ENCODE measurements around the gene PRKCZ.
"Not testable (repeated sequence)": the region's sequence is repeated elsewhere in the genome, so short reads cannot be mapped to it uniquely, and the experiment has no call there.

The PRKCZ gene

GRCh38 chr1:2137257-2138121 is 87.3 kb downstream of the PRKCZ start:
- DNase-seq = no peak

GRCh38 chr1:2139156-2139555 is 88.9 kb downstream of the PRKCZ start:
- not testable (repeated sequence) for DNase-seq

- DNase-seq = no peak
Observed at GRCh38 chr1:2141025-2141424, 90.8 kb downstream of the PRKCZ start.

DNA sequence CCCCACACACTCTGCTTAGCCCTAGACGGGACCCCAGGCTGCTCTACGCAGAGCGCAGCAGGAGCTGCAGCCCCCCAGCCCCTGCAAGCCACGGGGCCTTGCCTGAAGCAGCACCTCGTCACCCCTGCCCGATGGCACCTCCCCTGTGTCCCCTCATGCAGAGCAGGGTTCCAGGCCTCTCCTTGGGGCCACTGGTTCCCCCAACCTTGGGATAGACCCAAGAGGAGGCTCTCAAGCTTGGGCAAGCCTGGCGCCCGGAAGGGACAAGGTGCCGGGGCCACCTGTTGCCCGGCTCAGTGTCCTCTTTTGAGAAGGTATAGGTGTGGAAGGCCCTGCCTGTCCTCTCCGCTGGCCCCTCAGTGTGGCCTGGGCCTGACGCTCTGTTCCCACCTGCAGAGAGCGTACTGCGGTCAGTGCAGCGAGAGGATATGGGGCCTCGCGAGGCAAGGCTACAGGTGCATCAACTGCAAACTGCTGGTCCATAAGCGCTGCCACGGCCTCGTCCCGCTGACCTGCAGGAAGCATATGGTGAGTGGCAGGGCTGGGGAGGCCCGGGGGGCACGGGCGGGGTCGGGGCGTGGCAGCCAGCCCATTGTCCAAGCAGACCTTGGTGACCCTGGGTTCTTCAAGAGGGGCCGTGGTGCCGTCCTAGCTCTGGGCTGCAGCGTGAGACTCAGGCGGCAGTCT is 93.7 kb downstream of the PRKCZ start:
- no peak for DNase-seq

GRCh38 chr1:2144501-2145090 is 94.4 kb downstream of the PRKCZ start:
- no peak for DNase-seq

- no peak for DNase-seq
Observed at GRCh38 chr1:2145946-2146835, 96.0 kb downstream of the PRKCZ start.

DNA sequence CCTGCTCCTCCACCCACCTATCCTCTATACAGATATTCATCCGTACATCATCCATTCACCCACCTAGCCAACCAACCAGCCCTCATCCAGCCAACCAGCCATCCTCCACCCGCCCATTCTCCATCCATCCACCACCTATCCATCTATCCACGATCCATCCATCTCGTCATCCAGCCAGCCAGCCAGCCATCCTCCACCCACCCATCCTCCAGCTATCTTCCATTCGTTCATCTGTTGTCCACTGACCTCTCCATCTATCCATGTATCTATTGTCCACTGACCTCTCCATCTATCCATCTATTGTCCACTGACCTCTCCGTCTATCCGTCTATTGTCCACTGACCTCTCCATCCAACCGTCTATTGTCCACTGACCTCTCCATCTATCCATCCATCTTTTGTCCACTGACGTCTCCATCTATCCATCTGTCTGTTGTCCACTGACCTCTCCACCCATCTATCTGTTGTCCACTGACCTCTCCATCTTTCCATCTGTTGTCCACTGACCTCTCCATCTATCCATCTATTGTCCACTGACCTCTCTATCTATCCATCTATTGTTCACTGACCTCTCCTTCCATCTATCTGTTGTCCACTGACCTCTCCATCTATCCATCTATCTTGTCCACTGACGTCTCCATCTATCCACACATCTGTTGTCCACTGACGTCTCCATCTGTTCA is 96.8 kb downstream of the PRKCZ start:
- DNase-seq = no peak

DNA sequence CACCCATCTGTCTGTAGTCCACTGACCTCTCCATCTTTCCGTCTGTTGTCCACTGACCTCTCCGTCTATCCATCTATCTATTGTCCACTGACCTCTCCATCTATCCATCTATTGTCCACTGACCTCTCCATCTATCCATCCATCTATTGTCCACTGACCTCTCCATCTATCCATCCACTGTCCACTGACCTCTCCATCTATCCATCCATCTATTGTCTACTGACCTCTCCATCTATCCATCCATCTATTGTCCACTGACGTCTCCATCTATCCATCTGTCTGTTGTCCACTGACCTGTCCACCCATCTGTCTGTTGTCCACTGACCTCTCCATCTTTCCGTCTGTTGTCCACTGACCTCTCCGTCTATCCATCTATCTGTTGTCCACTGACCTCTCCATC is 97.7 kb downstream of the PRKCZ start:
- not testable (repeated sequence) for DNase-seq

- peak; percentile 79 for DNase-seq
Observed at GRCh38 chr1:2148691-2149090, 98.5 kb downstream of the PRKCZ start.

- DNase-seq = no peak
Observed at GRCh38 chr1:2150801-2151200, 100.6 kb downstream of the PRKCZ start.

- DNase-seq = no peak
Observed at GRCh38 chr1:2151252-2151651, 101.0 kb downstream of the PRKCZ start.

DNA sequence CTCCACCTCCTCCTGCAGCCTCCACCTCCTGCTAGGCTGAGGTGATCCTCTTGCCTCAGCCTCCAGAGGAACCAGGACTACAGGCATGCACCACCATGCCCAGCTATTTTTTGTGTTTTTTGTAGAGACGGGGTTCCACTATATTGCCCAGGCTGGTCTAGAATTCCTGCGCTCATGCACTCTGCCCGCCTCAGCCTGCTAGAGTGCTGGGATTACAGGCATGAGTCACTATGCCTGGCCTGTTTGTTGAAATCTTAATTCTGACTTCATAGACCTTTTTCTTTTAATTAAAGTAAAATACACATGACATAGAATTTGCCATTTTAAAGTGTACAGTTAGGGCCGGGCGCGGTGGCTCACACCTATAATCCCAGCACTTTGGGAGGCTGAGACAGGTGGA is 101.7 kb downstream of the PRKCZ start:
- no peak for DNase-seq

- DNase-seq = no peak
Observed at GRCh38 chr1:2152954-2153353, 102.7 kb downstream of the PRKCZ start.

DNA sequence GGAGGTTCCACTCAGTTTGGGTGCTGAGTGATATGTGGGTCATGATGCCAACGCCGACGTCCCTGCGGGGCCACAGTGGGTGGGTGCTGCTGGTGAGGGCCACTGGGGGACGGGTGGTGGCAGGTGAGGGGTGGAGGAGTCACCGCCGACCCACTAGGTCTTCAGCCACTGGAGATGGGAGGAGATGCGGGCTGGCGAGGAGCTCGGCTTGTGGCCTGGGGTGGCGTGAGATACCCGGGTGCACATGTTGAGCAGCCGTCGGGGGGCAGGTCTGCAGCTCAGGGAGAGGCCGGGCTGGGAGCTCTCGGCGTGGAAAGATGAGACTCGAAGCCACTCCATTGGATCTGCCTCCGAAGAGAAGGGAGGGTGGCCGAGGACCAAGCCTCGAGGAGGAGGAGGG is 103.8 kb downstream of the PRKCZ start:
- DNase-seq = no peak

DNA sequence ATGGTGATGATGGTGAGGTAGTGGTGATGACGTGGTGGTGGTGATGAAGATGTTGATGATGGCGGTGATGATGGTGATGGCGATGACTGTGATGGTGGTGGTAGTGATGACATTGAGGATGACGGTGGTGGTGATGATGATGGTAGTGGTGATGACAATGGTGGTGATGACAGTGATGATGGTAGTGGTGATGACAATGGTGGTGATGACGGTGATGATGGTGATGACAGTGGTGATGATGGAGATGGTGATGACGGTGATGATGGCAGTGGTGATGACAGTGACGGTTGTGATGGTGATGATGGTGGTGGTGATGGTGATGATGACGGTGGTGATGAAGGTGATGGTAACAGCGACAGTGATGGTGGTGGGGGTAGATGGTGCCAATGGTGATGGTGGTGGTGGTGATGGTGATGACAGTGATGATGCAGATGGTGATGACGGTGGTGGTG is 105.0 kb downstream of the PRKCZ start:
- DNase-seq = no peak

- DNase-seq = no peak
Observed at GRCh38 chr1:2155788-2156187, 105.6 kb downstream of the PRKCZ start.

DNA sequence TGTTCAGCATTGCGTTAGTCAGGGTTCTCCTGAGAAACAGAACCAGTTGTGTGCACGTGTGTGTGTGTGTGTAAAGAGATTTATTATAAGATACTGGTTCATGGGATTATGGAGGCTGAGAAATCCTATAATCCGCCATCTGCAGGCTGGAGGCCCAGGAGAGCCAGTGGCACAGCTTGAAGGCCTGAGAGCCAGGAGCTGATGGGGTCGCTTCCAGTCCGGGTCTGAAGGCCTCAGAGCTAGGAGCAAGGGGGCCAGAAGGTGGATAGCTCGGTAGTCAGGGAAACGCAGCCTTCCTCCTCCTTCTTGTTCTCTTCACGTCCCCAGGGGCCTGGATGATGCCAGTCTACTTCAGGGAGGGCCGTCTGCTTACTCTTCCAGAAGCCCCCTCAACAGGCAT is 106.7 kb downstream of the PRKCZ start:
- no peak for DNase-seq

DNA sequence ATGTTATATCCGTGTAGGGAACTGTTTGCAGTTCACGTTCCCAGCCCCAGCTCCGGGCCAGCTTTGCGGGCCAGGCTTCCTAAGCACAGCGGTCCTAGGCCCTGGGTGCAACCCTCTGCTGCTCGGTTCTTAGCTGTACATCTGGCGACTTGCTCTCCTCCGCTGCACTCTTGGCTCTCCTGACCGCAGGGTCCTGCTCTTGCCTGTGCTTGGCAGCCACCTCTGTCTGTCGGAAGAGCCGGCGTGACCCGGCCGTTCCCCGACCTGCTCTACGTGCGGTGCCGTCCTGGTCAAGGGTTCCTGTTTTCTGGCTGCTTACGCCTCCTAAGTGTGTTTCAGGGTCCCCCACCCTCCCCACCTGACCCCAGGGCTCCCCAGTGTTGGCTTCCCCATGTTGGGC is 107.6 kb downstream of the PRKCZ start:
- DNase-seq = no peak

GRCh38 chr1:2158272-2158671 is 108.1 kb downstream of the PRKCZ start:
- no peak for DNase-seq

DNA sequence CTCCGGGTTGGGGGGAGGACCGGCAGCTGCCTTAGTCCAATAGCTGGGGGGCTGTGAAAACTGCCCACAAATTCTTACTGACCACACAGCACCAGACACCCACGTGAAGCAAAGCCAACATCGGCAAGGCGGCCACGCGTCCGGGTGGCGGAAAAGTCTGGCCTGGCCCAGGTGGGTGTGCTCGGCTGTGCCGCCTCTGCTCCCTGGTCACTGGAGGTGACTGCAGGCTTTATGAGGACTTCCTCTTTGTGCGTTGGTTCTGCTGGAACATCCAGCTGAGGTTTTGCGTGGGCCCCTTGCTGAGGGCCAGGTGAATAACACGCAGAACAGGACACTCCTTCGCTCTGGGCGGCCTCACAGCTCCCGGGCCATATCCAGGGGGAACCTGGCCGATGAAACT is 108.9 kb downstream of the PRKCZ start:
- no peak for DNase-seq

DNA sequence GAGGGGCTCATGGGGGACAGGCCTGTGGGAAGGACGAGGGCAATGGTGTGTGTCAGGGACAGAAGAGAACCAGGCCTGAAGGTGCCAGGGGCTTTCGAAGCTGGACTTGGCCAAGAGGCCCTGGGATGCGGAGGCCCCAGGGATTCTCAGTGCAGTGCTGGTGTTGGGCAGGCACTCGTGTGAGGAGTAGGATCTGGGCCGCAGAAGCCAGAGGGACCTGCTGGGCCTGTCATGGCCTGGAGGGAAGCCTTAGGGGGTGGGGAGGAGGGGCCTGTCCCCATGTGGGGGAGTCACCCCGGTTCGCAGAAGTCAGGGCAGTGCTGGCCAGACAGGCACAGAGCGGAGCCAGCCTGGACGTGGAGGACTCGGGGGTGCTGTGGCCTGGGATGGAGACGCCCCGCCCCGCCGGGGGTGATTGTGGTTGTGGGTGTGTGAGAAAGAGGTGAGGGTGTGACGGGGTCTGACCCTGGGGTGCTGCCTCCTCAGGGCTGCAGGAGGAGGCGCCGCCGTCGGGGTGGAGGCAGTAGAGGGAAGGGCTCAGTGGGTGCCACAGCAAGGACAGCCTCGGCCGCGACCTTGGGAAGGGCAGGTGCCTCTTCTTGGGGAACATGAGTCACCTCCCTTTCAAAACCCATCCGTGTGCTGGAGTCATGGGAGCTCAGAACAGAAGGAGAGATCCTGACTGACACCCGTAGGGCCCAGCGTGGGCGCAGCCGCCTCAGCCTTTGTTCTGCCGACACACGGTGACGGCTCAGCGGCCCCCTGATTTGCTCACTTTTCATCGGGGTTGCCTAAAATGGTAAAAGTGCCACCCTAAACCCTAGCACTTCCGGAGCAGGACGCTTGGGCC is 110.5 kb downstream of the PRKCZ start:
- no peak for DNase-seq

Data from CD4-positive, alpha-beta T cell treated with Interleukin-12 subunit alpha and Interleukin-12 subunit beta, for 1 hour (primary cell).